Activated CD4-positive, CD25-positive, alpha-beta regulatory T cell treated with anti-CD3 and anti-CD28 coated beads, Interleukin-2, amount 50 U/mL, for 72 hours (primary cell): ENCODE data around the gene BRAT1.

Experiments
- DNase-seq: peaks from one replicate; pipeline ENCODE4 v3.0.0; 2021

Gene BRAT1

DNA sequence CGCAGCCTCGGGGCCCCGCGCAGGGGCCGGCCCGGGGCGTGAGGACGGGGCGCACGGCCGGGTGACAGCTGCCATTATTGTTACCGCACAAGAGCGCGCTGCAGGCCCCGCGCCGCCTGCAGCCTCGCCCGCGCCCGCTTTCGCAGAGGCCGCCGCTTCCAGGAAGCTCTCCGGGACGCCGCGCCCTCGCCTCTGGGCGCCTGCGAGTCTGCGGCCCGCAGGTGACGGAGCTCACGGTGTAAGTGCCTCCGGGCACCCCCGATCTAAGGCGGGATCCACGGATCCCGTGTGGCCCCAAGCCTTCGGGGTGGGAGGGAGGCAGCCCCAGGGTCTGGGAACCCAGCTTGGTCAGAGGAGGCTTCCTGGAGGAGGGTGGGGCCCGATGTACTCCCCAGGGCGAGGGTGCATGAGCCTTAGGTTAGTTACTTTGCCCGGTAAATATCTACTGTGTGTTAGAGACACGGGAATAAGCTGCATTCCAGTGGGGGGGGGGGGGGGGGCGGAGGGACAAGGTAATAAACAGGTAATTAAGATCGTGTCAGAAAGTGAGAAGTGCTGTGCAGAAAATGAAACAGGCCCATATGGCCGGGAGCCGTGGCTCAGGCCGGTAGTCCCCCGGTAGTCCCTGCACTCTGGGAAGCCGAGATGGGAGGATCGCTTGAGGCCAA, 4.1 kb upstream of the BRAT1 start:
- DNase-seq: peak; percentile 54

DNA sequence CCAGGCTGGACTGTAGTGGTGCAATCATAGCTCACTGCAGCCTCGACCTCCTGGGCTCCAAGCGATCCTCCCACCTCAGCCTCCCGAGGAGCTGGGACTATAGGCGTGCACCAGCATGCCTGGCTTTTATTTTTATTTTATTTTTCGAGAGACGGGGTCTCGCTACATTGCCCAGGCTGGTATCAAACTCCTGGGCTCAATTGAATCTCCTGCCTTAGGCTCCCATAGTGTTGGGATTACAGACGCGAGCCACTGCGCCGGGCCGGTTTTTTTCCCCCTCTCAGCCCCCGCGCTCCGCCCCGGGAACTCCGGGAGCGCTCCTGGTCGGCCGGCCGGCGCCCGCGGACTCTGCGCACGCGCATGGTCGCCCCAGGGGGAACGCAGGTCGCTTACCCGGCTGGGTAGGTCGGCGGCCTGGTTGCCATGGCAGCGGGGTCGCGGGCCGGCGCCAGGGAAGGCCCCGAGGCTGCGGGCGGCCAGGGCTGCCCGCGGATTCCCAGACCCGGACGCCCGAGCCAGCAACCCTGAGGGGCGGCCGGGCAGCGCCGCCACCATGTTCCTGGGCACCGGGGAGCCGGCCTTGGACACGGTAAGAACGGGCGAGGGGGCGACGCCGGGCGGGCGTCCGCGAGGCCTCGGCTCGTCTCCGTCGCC, 3.4 kb upstream of the BRAT1 start, which contains the start of gene IQCE:
Gene IQCE (plus strand): TSS at position 351 of the 654 bp plus-strand sequence. CDS start 203 bp downstream, at position 554.
- peak; percentile 86 for DNase-seq

DNA sequence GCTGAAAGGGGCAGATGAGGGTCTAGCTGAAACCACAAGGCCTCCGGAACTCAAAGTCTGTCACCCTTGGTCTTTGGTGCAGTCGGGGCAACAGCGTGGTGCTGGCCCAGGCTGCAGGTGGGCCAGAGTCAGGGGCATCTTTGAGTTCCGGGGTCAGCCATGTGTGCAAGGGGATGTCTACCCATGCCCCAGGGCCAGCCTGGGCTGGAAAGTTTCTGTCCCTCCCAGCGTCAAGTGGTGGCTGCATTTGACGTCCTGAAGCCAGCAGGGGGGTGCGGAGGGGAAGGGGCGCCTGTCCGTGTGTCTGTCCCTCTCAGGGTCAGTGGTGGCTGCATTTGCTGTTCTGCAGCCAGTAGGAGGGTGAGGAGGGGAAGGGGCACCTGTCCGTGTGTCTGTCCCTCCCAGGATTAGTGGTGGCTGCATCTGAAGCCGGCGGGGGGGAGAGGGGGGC, 638 bp downstream of the BRAT1 start:
- DNase-seq: no peak

DNA sequence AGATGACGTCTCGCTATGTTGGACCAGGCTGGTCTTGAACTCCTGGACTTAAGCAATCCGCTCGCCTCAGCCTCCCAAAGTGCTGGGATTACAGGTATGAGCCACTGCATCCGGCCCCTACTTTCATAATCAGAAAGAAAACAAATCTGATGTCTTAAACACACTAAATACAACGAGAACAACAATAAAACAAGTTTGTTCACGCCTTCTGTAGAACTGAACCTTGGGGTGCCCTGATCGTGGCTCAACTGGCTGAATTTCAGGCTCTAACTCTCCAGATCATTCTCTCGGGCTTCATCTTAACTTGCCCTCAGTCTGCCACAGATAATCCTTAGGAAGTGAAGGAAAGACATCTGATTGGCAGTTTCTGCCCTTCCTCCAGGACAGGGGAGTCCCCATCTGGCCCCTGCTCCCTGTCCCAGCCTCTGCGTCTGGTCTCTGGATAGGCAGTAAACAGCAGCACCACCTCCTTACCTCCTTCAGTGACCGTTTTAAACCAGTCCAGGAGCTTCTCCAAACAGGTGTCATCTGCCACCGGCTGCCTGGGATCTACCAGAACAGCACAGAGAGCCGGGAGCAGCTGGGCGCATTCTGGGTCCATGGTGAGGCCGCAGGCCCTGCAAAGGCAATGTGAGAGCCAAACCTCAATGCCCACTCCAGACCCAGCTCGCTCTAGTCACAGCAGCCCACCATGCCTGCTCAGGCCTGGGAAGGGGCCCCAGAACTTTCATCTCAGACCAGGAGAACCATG, 1.3 kb downstream of the BRAT1 start:
- DNase-seq: no peak

DNA sequence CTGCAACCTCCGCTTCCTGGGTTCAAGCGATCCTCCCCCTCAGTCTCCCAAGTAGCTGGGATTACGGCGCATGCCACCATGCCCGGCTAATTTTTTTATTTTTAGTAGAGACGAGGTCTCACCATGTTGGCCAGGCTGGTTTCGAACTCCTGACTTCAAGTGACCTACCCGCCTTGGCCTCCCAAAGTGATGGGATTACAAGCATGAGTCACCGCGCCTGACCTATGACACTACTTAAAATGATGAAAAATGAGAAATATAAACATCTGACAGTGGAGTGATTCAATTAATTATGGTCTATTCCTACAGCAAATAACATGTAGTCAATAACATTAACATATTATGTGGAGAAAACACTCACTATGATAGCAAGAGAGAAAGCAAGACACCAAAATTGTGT, 2.2 kb downstream of the BRAT1 start:
- no peak for DNase-seq

DNA sequence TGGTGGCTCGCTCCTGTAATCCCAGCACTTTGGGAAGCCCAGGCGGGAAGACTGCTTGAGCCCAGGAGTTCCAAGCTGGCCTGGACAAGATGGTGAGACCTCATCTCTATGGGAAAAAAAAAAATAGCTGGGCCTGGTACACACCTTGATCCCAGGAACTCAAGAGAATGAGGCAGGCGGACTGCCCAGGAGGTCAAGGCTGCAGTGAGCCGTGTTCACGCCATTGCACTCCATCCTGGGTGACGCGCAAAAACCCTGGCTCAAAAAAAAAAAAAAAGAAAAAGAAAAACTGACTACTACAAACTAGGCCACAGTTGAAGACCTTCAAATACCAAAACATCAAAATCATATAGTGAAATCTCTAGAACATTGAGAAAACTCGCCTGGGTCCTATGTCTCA, 3.9 kb downstream of the BRAT1 start:
- no peak for DNase-seq

DNA sequence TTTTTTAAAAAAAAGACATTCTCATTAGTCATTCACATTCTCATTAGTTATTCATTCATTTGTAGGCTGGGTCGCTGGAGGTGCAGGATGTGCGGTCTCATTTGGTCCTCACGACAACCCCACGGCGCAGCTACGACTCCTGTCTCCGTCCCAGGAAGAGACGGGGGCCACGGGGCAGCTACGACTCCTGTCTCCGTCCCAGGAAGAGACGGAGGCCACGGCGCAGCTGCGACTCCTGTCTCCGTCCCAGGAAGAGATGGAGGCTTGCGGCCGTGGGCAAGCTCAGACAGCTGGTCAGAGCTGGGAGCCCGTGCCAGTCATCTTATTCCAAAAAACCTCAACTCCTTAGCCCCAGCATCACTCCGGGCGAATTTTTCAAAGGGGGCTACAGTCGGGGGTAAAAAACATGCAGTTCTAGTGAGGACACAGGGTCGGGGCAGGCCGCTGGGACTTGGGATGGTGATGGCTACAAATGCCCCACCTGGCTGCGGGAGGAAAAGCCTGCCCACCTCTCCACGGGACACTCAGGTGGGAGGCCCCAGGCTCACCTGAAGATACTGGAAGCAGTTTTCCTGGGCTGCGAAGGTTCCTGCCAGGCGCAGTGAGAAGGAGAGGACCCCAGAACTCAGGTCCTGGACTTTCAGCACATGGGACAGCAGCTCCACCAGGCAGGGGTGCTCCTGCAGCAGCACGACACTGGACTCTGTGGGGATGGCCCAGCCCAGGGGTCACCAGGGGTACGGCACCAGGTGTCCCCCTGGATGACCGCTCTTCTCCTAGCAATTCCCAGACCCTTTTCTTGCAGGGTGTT, 8.3 kb downstream of the BRAT1 start:
- DNase-seq: no peak

DNA sequence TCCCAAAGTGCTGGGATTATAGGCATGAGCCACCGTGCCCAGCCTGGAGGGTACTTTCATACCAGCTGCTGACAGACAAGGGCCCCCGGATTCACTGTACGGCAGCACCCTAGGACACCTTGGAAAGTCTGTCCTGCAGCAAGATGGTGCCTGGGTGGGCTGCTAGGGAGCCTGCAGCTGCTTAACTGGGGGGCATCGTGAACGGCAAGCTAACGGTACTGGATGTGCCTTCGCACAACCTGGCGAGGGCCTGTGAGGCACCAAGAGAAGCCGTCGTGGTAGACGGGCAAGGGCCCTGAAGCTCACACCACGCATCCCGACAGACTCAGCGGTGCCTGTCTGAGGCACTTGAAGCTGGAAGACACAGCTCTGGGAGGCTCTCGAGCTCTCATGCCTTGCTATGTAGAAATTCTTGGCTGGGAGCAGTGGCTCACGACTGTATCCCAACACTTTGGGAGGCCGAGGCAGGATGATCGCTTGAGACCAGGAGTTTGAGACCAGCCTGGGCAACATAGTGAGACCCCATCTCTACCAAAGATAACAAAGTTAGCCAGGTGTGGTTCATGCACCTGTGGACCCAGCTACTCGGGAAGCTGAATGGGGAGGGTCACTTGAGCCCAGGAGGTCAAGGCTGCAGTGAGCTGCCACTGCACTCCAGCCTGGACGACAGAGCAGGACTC, 9.4 kb downstream of the BRAT1 start:
- DNase-seq: no peak

DNA sequence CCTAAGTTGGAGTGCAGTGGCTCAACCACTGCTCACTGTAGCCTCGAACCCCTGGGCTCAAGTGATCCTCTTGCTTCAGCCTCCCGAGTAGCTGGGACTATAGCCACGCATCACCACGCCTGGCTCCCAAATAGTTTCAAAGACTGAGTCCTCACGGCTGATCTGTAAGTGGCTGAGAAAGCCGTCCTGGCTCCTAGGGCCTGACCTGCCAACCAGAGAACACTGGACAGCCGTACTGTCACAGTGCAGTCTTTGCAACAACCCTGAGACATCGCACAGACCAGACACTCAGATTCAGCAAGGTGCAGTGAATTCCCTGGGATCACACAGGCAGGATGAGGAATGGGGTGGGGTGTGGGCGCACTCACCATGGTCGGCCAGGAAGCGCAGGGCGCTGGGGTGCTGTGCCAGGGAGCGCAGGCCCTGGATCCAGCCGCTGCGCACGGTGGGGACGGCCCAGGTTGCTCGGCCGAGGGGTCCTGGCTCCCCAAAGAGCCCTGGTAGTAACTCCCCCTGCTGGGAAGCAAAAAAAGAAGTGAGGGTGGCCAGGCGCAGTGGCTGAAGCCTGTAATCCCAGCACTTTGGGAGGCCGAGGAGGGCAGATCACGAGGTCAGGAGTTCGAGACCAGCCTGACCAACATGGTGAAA, 10.7 kb downstream of the BRAT1 start:
- DNase-seq: no peak

DNA sequence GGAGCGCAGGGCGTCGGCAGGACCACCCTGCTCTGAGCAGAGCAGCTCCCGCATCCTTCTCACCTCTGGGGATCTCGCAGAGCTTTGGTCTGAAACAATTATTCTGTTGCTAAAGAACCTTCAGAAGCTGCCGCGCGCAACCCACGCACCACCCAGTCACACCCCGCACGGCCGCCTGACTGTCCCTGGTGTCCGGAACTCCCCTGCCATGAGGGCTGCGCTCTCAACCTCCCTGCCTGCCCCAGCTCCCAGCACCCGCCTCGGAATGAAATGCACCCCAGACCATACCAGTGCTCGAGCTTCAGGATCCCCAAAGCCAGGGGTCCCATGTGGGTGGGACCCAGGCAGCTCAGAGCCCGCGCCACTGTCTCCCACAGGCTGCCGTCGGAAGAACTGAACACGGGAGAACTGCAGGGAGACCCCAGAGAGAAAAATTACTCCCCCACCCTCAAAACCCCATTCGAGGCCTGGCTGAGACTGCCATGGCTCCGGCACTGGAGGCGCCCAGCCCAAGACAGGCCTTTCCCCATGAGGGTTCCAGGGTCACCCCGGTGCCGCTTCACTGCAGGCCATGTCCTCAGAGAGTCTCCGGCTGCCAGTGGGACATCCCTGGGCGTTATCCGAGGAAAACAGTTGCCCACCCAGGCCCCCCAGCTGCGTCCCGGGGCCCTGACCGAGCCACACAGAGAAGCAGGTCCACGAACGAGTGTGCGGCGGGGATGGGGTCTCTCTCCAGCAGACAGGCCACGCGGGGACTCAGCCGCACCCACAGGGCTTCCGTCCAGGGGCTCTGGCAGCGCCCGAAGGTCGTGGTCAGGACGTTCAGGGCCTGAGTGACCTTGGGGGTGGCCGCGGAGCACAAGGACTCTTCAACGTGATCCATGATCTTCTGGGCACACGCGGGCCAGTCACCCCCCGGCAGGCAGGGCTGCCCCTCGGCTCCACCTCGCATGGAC, 12.1 kb downstream of the BRAT1 start:
- DNase-seq: no peak

DNA sequence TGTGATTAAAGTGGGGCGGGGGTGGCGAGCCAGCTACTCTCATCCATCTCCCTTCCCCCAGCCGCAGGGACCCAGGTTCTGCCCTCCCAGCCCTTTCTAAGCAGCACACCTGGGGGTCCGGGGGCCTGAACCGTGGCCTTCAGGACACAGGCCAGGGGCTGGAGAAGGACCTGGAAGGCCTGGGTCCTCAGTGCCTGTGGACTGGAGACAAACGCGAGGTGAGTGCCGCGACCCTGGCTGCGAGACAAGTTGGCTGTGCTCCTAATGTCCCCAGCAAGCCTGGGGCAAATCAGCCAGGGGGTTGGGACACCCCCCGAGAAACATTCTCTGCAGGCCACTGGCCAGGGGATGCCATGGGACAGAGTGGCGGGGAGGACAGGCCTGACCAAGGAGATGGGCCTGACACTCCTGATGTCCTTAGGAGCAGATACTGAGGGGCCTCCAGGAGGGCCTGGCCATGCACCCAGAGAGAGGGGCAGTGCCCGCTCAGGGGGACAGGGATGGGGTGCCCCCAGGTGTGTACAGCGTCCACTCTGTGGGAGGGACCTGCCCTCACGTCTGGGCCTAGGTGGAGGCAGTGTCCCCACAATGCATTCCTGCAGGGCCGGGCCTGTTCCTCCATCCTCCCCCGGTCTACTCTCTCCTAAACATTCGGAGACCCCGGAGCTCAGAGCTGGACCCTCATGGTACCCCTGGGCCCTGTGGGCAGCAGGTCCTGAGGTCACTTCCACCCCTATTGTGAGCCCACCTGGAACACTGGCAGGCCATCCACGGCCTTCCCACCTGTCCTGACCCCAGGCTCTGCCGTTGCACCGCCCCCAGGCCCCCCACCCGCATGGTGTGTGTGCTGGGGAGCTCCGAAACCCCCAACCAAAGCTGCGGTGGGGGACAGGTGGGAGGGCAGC, 13.1 kb downstream of the BRAT1 start:
- no peak for DNase-seq

DNA sequence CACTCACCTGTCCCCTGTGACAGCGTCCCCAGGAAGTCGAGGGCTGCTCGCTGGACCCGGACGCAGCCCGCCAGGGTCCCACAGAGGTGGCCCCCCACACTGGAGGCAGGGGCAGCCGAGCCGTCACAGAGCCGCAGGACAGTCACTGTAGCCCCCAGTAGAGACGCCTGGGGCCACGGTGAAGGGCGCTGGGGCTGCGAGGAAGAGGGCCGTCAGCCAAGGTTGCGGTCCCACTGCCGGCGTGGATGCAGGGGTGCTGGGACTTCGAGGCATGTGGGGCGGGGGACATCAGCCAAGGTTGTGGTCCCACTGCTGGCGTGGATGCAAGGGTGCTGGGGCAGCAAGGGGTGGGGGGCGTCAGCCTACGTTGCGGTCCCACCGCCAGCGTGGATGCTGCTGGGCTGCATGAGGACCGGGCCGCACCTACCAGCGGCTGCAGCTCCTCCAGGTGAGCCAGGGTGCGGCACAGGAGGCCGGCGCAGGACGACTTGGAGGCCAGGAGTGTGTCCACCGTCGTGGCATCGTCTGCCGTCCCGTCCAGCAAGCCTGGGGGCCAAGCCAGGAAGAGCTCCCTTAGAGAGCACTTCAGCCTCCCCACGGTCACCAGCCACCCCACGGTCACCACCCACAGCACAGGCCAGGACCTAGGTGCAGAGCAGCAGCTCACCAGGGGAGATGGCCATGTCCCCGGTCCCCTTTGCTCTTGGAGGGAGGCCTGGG, 13.9 kb downstream of the BRAT1 start:
- no peak for DNase-seq

DNA sequence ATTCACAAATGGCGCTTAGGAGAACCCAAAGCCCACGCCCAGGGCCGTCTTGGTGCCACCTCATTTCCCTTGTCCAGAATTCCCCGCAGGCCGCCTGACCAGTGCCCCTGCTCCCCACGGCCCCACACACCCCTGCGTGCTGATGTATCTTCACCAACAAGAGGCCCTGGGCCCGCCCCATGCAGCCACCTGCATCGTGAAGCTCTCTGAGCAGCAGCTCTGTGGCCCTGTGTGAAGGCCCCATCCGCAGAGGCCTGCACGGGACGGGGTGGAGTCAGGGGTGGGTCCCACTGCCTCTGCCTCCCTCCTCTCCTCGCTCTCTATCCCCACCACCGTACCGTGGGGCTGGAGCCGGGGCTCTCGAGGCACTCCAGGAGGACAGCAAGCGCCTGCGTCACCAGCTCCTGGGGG, 14.7 kb downstream of the BRAT1 start:
- DNase-seq: no peak

DNA sequence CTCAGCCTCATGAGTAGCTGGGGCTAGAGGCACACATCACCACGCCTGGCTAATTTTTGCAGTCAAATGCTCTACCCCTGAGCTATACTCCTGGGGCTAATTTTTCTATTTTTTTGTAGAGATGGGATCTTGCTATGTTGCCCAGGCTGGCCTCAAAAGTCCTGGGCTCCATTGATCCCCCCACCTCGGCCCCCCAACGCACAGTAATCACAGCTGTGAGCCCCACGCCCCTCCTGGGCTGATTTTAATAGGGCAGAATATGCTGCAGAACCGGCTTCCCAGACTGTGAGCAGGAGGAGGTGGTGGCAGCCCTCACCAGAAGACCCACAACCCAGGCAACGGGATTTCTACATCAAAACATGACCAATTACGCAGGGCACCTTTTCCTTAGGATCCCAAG, 15.2 kb downstream of the BRAT1 start:
- no peak for DNase-seq

DNA sequence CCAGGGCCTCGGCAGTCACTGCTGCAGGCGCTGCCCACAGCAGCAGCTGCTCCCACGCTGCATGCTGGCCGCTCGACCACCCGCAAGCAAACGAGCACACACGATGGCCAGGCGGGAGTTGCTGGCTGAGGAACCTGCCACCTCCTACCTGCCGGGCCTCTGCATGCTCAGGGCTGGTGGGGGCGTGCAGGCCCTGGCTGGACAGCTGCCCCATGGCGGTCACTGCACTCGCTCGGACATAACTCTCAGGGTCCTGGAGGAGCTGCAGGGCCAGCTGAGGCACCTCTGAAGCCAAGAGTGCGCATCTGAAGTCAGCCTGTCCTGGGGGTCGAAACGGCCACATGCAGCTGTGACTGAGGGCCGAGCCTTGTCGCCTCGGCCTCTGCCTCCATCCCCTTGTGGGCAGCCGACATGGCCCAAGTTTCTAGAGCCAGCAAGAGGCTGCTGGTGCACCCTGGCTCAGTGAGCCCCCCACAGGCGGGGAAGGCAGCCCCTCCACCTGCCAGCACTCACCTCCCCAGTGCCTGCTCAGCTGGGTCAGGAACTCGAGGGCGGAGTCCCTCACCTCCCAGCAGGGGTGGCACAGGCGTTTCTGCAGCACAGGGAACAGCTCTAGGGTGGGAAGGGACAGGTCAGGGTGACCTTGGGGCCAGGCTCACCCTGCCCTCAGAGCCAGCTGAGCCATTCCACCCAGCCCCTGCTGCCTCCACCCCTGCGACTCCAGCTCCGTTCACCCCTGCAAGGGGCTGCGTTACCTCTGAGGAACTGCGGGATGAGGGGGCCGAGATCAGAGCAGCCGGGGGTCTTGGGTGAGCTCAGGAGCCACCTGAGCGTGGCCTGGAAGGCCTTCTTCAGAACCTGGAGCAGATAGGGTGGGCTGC, 16.1 kb downstream of the BRAT1 start:
- no peak for DNase-seq

DNA sequence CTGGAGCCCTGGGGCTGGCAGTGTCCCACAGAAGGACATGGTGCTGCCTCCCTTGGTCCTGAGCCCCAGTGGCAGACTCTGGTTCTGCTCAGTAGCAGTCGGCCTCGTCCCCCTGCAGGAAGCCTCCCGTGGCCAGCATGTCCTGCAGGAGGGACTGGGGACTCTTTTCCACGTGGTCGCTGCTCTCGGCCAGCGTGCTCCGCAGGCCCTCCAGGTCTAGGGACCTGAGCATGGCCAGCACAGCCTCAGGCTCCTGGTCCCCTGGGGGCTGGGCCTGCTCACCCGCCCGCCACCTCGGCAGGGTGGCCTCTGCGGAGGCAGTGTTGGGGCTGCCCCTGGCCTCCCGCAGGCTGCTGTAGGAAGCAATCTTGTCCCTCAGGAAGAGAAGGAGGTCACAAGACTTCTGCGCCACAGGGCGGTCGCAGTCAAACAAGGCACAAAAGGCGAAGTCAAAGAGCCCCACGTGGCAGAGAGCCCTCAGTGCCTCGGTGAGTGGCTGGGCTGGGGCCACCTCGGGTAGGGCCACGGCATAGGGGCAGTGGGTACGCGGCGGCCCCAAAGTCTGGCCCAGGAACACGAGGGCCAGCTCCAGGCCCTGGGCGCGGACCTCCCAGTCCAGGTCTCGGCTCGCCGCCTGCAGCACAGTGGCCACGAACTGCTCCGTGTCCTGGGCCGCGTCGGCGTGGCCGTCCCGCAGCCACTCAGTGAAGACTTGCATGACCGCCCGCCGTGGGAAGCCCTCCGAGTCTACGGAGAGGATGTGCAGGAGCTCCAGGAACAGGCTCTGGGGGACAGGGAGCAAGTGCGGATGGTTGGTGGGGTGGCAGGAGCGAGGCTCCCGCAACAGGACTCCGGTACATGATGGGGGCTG, 17.1 kb downstream of the BRAT1 start:
- DNase-seq: no peak
